NCI-H69 (cell line): Measurements from ENCODE around the gene DIS3L2.
"Not testable (repeated sequence)": the region's sequence is repeated elsewhere in the genome, so short reads cannot be mapped to it uniquely, and the experiment has no call there.

Experiments
- DNase-seq: peaks from one replicate; lab custom pipeline; 2025; lab: John Stamatoyannopoulos, UW

DIS3L2 gene

GRCh38 chr2:232117413-232117812 is 155.9 kb downstream of the DIS3L2 start:
- no peak for DNase-seq

DNA sequence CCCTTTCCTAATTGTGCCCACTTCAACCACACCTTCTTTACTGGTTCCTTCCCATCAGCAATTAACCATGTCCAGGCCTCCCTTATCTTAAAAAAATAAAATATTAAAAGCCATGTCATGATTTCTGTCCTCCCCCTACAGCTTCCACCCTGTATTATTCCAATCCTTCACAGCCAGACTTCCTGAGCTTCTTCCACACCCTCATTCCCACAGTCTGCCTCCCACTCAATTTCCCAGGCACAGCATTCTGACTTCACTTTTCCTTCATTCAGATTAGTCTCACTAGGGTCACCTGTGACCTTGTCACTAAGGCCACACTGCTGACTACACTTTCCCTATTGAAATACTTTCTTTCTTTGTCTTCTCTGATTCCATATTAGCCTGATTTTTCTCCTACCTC is 159.4 kb downstream of the DIS3L2 start:
- DNase-seq: no peak

GRCh38 chr2:232124309-232124708 is 162.8 kb downstream of the DIS3L2 start:
- no peak for DNase-seq

DNA sequence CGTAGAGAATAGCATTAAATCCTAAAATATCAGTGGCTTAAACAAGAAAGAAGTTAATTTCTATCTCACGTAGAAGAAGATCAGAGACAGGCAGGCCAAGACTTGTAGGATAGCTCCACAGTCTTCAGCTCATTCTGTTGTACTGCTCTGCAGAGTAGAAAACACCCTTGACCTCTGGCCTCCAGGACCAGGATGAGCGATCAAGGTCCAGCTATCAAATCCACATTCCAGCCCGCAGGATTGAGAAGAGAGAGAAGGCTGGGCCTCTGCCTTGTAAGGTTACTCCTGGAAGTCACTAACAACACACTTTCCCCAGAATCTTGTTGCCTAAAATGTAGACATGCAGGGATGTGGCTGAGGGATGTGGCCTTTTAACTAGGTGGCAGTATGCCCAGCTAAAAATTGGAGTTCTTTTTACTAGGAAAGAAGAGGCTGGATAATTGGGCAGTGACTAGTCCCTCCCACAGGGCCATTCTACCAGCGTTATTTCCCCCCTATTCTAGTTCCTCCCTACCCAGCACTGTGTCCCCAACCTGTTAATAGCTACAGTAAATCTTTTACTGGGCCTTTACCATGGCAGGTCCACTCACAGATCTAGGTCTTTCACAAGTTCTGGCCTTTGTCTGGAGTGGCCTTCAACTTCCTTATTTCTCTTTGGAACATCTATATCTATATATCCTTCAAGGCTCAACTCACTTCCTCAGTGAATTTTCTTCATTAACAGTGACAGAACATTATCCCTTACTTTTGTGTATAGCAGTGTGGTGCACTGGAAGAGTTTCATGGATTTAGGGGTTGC is 165.0 kb downstream of the DIS3L2 start:
- DNase-seq: no peak

DNA sequence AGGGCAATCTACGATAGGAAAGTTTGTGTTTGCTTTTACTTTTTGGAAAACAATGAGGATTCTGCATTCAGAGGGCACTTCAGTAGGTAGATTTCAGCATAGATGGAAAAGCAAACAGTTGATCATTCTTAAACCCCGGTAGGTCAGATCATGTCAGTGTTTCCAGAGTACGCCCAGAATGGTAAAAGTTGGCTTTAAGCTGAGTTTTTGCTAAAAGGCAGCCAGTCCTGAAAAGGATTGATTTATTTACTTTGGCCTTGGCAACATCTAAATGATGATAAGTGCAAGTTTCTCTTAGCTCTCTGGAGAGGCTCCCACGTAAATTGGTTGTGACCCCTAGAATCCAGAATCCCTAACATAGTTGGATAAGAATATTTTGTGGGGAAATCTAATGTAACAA is 168.0 kb downstream of the DIS3L2 start:
- DNase-seq: no peak

GRCh38 chr2:232132181-232132580 is 170.7 kb downstream of the DIS3L2 start:
- DNase-seq: no peak

DNA sequence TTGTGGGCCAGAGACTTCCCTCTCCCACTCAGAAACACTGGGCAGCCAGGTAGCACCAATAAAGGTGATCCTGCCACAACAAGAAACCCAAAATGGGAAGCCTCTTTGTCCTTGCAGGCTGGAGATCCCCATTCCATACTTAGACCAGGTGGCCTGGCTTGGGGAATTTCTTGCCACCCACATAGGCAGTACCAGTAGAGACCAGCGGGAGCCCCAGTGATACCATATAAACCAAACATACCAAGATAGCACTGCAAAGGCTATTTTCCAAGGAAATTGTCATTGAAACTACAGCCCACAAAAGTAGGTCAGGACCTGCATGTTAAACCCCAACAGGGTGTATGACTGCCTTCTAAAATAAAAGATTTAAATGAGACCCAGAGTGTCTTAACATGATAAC is 171.6 kb downstream of the DIS3L2 start:
- no peak for DNase-seq

GRCh38 chr2:232134939-232135338 is 173.4 kb downstream of the DIS3L2 start:
- no peak for DNase-seq

DNA sequence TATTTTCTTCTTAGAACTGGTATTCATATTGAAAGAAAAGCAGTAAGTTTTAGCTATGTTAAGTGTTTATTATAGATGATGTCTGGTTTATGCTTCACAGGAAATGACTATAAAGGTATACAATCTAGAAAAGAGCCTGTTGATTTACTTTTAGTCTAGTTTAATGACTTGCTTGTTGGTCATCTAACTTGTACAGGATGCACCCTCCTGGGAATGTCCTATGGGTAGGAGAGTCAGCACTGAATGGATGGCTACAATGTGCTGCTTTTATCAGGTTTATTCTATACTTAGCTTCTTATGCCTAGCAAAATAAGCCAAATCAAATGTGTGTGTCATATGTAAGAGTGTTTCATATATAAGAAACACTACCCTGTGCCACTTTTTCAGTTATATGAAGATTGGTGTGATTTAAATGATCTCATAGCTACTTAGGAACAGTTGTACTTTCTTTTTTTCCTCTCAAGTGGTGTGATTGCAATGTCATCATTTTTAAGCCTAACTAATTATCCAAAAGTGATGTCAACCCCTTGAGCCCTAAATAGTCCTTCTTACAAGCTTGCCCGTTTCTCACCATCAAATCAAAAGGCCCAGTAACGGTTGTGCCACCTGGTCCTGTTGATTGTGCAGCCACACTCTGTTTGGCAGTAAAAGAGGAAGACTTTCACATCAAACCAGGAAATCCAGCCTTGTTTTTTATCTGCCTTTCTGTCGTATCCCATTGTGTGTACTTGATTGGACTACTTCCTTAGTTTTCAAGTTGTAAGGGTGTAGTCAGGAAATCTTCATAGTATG is 176.0 kb downstream of the DIS3L2 start:
- DNase-seq: no peak

DNA sequence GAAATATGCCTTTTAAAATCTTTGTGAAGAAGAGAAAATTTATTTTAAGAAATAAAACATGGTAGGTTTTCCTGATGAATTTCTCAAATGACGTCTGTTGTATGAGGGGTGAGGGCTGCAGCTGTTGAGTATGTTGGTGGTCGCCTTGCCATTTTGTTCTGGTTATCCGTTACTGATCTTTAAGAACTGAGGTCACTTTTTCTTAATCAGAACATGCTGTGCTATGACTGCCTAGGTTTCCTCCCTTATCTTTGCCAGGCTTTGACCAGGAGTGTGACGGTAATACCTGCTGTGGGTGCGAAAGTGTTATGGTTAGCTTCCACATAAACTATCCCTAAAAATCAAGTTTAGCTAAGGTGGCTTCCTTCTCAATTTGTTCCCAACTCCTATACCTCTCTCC is 176.9 kb downstream of the DIS3L2 start:
- no peak for DNase-seq

DNA sequence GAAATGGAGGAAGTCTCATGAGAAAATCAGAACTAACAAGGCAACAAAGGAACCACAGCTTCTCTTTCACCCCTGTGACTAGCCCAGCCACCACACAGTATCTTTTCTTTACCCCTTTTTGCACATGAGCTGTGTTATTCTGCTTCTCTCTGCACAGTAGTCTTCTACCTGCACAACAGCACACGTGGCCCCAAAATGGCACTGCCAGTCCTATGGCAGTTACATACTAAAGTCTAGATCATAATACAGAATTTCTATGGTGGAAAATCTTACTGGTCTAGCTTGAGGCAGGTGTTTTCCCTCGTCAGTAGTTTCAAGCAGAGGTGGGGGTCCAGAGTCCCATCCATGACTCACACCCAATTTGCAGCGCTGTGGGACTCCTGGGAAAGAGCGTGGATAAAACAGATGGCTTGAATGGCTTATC is 177.7 kb downstream of the DIS3L2 start:
- DNase-seq: no peak

DNA sequence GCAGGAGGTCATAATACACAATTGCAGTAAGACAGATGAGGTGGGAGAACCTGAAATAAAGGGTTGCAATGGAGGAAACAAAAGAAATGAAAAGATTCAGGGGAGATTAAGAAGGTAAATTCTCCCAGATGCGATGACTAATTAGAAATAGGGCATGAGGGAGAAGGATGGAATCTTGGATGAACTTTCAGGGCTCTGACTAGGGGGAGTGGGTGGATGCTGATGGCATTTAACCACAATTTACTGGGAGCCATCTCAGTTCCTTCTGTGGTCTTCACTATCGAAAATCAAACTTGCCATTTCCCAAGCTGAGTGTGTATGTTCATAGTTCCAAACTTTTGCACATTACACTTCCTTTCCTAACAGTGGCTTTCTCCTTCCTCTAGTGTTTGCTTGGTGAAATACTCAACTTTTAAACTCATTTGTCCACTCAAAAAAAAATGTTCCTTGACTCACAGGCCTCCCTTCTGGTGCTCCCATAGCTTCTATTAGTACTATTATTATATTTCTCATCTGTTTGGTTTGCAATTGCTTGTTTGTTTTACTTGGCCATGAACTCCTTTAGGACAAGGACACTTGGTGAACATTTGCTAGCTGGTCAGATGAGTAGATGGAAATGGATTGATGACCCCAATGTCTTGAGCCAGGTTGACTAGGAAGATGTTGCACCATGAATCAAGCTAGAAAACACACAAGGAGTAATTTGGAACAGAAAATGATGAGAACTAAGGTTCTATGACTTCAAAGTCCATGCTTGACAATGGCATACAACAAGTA is 178.5 kb downstream of the DIS3L2 start:
- no peak for DNase-seq

DNA sequence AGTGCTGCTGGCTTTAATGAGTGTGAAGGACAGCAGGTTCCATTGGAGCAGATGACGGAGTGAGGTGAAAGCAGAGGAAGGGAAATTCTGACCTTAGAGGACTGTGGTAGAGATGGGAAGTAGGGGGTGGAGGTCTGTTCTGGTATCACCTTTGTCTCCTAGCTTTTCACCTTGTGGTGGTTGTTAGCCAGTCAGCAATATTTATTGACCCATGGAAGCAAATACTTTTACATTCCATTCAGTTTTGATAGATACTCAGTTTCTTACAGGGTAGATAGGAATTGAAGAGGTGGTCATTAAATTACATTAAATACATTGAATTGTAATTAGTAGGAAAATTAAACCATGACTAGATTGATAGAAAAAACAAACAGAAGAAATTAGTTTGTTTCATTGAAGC is 180.1 kb downstream of the DIS3L2 start:
- DNase-seq: no peak

GRCh38 chr2:232142049-232142448 is 180.5 kb downstream of the DIS3L2 start:
- DNase-seq: peak; percentile 46

DNA sequence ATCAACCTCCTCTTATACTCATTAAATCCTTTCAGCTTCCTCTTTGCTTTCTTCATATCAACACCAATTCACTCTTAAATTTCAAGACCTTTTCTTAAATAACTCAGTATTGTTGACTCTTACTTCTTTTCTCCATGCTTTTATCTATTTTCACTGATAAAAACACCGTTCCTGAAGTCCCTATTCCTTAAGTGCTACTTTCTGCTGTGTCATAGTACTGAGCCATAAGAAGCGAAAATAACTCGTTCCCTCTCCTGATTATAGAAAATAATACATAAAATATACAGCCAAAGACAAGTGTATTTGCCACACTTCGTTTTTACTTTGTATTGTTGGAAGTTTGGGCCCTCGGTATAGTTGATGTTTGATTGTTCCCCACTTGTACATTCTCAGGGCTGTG is 181.0 kb downstream of the DIS3L2 start:
- no peak for DNase-seq

DNA sequence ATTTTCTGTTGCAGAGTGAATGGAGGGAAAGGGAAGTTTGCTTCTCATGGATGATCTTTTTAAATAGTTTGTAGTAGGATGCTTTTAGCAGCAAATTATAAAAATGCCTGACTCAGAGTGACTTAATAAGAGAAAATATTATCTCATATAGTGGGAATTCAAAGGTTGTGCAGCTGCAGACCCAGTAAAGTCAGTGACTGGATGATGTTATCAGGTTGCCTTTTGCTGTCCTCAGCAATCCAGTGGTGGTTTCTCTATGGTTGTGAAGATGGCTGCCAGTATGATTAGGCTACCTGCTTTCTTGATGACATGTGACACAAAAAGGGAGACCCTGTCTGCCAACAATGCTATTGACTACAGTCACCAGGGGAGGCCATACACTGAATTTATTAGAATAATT is 184.8 kb downstream of the DIS3L2 start:
- no peak for DNase-seq

DNA sequence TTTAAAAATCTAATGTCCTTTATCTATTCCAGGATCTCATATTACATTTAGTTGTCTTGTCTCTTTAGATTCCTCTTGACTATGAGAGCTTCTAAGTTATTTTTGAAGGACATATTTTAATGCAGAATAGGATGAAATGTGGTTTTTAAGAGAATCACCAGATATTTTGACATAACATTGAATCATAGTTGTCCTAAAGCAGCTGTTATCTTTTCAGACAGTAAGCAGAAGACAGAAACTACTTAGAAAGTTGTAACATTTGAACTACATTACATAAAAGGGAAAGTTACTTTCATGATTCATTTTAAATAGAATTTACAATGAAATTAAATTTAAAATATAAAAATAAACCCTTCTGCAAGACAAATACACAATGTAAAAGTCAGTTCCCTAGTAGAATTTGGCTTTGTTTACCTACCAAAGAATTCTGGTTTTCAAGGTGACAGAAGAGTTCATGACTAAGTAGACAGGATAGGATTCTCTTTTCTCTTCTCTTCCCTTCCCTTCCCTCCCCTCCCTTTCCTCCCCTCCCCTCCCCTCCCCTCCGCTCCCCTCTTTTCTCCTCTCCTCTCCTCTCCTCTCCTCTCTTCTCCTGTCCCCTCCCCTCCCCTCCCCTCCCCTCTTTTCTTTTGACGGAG is 186.0 kb downstream of the DIS3L2 start:
- DNase-seq: no peak

DNA sequence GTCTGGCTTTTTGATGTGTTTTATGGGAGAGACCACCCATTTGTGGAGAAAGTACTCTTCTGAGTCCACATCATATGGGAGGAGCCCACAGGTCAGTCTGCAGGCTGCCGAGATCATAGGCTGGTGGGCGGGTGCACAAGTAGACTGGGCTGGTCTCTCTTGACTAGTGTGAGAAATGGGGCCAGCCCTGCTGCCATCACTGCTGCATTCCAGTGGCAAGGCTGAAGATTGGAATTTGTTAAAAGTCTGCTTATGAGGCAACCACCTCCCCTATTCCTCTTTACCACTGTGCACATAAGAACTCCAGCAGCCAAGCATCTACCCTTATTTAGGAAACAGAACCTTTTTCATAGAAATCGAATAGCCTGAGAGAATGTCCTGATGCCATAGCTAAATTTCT is 200.7 kb downstream of the DIS3L2 start:
- no peak for DNase-seq

GRCh38 chr2:232170396-232170795 is 208.9 kb downstream of the DIS3L2 start:
- no peak for DNase-seq

GRCh38 chr2:232174662-232175061 is 213.1 kb downstream of the DIS3L2 start:
- DNase-seq: no peak

GRCh38 chr2:232176587-232176986 is 215.1 kb downstream of the DIS3L2 start:
- not testable (repeated sequence) for DNase-seq

DNA sequence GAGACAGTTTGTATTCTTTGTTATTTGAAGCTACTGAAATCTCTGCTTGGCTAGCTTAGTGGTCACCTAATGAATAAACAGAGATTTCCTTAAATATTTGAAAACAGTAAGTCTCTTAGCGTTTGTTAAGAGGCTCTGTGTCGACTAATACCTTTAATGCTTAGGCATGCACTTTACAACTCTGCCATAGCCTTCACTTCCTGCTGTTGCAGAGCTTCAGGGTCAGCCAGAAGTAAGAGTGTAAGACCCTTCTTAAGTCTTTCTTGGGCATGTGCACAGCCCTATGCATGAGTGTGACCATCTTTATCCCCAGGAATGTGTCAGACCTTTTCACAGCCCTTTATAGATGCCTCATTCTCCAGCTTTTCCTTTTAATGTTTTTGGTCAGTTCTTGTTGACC is 221.8 kb downstream of the DIS3L2 start:
- DNase-seq: no peak
